Activated CD4-positive, alpha-beta T cell treated with anti-CD3 and anti-CD28 coated beads, Interleukin-2, amount 50 U/mL, for 4 hours (primary cell): ENCODE data around the gene PELO.
"Not testable (repeated sequence)": the region's sequence is repeated elsewhere in the genome, so short reads cannot be mapped to it uniquely, and the experiment has no call there.

Experiments
- DNase-seq, 2 experiments: peaks; one replicate each; pipeline ENCODE4 v3.0.0-alpha.2; 2020

The PELO gene

DNA sequence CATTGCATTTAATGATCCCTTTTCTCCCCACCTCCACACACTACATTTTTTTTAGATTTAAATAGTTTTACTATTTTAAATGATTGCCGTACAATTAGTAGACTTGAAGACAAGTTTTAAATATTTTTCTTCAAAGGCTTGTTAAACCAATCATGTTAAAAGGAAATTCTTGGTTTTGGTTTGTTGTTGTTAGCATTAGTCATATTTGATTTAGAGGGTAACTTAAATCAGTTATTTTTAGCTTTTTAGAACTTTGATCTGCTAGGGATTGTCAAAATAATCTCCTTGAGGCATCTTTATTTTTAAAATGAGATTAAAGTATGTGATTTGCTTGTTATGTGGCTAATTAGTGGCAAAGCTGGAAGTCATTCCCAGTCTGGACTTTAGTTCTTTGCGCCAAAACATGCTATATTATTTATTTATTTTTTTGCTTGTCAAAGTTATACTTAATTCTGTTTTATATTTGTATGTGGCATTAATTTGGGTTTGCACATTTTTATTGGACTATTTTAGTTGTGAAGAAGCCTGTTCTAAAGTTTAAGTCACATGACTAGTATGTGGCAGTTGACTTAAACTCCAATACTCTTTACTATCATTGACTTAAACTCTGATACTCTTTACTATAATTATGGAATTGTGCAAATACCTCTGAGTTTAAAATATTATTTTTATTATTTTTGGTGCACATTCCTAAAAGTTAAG is 14.7 kb downstream of the PELO start:
- DNase-seq = no peak

DNA sequence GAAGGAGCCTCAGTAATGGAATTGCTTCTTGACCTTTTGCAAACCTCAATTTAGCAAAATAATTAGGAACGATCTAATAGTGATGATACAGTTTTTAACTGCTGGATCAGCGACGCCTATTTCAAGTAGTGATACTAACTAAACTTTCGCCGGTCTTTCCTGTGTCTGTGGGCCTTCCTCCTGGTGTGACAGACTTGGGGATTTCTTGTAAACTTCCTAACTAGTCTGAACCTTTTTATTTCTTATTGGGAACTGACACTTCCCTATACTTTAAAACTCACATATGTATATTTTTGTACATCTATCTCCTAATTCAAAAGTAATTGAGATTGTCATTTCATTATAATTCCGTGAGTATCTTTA is 15.2 kb downstream of the PELO start:
- no peak for DNase-seq

DNA sequence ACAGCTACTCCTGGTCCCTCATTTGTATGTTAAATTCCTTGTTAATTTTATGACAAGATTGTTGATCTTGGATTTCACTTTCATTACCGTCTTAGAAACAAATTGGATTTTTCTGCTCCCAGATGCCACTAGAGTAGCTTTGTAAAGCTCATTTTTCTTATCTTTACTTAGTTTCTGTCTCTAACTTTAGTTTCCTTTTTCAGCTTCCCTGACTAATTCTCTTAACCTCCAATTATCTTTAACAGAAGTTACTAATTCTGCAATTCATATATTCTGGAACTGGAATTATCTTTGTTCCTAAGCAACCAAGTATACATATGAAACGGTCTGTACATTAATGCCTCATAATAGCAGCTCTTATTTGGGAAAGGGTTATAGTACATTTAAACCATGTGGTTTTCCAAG is 16.7 kb downstream of the PELO start:
- DNase-seq = no peak

DNA sequence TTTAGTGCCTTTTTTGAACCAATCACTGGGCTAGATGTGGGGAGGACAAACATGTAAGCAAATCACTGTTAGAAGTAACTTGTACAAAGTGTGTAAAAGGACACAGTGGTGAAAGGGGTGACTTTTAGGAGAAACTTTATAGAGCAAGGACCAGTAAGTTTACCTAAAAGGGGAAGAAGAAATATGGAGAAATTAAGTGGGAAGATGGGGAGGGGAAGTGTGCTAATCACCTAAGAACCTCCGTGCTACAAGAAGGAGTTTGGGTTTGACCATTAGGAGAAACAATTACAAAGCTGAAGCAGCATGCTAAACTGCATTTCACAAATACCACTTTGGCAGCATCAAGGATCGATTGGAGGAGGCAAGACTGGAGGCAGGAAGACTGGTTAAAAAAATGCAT is 17.3 kb downstream of the PELO start:
- no peak for DNase-seq

DNA sequence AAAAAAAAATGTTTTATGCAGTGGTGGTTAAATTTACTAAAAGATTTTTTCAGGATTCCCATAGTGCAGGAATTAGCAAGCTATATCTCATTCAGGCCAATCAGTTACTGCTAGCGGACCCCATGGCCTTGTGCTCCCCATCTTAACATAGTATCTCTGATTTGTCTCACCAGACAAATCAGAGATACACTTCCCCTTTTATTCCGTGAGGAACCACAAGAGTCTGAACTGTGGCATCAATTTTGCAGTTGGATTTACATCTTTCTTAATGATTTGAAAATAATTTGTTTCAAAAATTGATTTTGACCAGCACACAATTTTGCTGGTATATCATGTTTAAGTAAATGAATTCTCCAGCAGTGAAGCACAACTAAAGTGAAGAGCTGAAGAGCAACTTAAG is 17.9 kb downstream of the PELO start:
- DNase-seq = no peak

DNA sequence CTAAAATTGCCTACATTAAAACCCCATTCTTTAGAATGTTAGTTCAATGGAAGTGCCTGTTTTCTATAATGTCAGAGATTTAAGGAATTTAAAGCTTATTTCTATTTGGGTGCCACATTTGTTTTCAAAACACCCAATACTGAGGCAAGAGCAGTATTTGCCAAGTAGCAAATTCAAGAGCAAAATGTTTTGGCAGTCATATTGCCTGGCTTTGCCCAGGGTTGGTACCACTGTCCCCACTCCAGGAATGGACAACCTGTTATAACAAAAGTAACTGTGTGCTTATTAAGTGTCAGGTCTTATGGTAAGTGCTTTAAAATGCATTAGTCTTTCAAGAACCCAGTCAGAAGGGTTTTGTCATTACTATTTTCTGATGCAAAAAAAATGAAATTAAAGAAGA is 19.3 kb downstream of the PELO start:
- no peak for DNase-seq

DNA sequence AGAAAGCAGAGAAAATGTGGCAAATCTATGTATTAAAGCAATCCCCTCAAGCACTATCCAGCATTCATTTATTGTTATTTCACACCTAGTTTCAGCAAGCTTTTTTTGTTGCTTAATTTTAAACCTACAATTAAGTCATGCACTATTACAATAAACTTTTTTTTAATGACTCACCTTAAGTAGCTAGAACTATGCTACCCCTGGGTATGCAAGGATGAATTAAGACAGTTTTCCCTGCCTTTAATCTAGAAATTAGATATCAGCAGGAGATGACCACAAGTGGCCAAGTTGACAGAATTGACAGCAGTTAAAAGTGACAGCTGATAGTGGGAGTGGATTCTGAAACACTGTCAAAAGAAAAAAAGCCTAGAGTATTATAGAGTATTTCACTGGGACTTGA is 20.0 kb downstream of the PELO start:
- no peak for DNase-seq

DNA sequence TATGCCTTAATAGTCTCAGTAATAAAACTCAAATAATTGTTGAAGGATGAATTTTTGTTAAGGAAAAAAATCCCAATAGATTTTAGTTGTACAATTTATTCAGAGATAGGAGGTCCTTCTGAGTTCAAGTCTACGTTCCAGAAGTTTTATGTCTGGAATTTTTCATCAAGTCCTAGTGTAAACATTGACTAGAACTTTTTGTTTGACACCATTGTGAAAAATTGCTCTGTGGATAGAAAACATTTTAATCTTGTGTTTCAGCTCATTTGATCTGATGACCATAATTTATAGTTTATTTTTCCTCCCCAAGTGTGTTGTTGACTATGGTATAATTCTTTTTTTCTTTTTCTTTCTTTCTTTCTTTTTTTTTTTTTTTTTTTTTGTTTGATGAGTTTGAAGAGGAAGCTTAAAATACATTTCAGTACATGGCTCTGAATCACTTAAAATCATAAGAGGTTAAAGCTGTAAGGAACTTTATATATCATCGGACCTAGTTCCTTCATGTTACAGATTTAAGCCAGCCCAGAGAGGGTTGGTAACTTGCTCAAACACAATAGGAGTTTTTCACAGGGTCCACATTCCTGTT is 20.7 kb downstream of the PELO start:
- DNase-seq = no peak

DNA sequence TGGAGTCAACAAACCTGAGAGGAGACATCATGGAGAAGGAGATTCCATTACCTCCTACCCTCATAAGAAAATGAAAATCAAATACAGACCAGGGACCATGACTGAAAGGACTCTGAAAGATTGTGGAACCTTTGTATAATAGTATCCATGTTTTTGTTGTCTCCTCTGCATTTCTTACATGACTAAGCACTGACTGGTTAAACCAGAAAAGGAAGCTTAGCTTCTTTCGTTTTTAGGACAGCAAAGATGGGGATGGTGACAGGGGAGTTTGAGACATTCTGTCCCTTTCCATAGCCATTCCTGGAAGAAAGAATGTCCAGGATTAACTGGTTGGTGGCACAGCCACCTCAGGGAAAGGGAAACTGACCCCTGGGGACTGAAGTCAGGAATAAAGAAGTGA is 22.2 kb downstream of the PELO start:
- DNase-seq = no peak

DNA sequence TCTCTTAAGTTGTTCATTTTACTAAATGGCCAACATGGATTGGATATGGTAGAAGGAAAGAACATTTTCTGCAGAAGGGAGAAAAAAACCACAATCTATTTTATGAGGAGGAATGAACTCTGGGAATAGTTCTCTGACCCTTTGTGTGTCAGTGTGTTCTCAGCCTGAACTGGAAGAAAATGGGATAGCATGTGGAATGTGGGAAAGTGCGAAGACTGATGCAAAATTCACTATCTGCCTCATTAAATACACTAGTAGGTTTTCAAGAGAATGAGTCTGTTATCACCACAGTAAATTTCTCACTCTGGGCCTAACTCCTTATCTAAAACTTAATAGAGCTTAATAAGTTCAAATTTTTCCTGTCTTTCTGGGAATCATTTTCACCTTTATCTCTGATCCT is 22.7 kb downstream of the PELO start:
- no peak for DNase-seq

DNA sequence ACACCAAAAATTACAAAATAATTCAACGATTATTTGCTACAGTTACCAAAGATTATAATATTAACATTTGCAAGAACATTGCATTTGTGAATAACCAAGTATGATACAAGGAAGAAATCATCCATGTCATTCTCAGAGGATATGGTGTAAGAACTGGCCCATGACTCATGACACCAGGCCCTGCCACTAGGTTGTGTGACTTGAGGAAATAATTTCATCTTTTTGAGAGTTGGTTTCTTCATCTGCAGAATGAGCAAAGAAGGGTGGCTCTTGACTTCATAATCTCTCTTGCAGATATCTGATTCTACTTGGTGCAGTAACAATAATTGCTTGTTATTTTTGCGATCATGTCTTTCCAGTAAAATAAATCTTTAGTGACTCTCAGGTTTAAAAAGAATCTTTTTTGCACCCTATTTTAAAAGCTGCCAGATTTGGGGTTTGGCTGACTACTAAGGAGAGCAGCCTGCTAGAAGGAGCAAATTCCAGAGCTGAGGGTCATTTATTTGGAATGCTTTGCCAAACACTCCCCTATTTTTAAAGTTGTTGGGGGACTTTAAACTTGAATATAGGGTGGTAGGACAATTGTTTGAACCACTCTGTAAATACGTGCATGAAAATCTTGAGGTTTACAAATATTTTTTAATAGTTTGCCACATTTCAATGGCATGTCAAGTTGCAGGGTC is 23.5 kb downstream of the PELO start:
- DNase-seq = no peak

DNA sequence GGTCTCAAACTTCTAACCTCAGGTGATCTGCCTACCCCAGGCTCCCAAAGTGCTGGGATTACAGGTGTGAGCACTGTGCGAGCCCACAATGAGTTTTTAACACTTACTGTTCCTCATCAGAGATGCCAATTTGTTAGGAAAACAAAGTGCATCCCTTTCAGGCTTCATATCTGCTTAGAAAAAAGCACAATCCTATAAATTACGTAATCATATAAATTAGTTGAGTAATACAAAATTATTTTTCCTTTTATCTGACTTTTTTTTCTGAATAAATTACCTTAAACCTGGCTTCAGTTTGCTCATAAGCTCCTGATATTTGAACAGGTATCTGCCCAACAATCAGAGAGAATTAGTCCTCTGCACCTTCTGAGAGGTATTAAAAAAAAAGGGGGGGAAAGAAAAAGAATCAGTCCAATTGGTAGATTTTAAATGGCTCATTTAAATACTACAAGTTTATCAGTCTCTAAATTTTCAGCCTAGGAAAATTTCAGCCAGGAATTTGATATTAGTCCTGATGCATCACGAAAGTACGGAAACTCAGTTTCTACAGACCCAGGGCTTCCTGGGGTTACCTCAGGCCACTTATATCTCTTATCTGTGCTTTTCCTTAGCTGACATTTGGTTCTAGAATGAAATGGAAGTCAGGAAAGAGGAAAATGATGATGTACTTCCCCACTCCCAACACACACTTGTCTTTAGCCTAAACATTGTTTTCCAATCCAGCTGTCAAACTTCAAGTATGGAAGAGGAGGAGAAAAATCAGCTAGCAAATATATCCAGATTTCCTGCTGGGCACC is 26.8 kb downstream of the PELO start:
- DNase-seq = no peak

DNA sequence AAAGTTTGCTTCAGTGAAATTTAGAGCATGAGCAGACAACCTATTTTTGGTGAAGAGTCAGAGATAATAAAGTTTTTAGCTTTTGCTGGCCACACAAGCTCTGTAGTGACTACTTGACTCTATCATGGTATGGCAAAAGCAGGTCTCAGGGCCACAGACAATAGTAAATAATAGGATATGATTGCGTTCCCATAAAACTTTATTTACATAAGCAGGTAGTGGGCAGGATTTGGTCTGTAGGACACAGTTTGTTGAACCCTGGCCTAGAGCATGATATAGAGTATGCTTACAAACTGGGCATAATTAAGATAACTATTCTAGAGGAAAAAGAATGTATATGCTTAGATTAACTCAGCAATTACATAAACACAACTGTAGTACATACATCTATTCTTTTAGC is 30.1 kb downstream of the PELO start:
- no peak for DNase-seq

DNA sequence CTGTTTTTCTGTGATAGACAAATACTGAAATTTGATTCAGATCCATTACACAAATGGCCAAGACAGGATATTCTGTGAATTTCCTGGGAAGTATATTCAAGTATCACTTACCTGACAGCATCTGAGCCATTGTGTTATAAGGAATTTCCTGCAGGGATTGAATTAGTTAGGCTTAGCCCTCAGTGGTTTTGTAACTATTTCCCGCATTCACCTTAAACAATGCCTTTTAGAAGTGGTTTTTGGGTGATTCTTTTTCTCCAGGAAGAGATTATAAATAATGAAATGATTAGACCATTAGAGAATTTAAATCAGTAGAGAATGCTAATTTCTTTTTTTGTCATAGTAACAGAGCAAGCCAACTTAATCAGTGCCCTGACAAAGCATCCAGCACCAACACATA is 30.6 kb downstream of the PELO start:
- no peak for DNase-seq

DNA sequence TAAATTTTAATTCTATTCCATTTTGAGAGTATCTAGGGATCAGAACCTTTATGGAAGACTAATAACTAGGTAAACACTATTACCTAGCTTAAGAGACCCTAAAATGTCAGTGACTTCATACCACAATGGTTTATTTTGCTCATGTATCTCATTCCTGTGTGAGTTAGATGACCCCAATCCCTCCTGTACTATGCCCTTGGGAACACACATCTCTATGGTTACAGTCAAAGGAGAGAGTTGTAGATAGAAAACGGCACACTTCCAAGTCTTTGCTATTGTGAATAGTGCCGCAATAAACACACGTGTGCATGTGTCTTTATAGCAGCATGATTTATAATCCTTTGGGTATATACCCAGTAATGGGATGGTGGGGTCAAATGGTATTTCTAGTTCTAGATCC is 31.1 kb downstream of the PELO start:
- DNase-seq = not testable (repeated sequence)

DNA sequence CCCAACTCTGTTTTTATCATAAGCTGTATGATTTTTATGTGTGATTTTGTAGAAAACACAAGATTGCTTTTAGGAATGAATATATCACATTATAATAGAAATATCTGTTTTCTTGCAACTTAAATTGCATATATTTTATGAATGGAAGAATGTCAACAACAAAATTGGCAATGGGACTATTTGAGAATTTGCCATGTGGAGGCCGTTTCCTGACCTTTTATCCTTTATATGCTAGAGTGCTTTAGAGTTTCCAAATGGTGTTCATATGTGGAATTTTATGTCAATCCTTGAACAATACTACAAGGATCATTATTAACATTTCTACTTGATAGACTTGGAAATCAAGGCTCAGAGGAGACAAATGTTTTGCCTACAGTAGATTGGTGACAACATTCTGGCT is 34.2 kb downstream of the PELO start:
- DNase-seq = no peak

DNA sequence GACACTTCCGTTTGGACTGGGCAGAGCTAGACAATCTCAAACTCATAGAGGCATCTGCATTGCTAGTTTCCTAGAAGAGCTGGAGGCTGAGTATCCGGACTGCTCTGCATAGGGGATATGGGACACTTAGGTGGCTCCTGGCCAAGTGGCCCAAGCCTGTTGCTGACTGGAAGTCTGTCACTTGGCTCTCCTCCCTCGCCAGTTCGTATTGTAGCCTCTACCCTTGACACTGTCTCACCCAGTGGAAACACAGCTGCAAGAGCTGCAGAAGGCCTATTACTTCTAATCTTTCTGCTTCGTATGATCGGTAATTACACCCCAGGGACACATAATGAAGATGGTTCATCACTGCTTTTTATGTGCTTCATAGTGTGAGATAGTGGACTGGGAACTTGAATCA is 34.7 kb downstream of the PELO start:
- no peak for DNase-seq

DNA sequence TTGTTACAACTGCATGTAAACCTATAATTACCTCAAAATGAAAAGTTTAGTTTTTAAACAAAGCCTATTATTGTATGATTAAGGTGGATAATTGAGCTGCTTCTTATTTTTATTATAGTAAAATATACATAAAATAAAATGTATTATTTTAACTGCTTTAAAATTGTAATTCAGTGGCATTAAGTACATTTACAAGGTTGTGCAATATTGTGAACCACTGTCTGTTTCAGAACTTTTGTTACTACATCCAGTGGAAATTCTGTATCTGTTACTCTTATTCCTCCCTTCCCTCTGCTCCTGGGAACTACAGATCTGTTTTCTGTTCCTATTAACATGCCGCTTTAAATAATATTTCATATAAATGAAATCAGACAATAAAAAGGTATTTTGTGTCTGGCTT is 37.1 kb downstream of the PELO start:
- no peak for DNase-seq

DNA sequence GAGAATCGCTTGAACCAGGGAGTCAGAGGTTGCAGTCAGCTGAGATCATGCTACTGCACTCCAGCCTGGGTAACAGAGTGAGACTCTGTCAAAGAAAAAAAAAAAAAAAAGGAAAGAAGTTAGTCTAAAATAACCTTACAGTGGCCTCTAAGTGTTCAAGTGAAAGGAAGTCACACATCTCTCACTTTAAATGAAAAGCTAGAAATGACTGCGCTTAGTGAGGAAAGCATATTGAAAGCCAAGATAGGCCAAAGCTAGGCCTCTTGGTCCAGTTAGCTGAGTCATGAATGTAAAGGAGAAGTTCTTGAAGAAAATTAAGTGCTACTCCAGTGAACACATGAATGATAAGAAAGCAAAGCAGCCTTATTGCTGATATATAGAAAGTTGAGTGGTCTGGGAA is 38.1 kb downstream of the PELO start:
- DNase-seq = no peak

DNA sequence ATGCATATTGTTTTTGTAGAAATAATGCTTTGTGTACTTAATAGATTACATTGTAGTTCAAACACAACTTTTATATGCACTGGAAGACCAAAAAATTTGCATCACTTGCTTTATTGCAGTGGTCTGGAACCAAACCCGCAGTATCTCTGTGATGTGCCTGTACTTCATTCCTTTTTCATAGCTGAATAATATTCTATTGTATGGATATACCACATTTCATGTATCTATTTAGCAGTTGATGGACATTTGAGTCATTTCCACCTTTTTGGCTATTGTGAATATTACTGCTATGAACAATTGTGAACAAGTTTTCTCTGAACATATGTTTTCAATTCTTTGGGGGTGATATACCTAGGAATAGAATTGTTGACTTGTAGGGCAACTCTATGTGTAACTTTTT is 40.1 kb downstream of the PELO start:
- no peak for DNase-seq

DNA sequence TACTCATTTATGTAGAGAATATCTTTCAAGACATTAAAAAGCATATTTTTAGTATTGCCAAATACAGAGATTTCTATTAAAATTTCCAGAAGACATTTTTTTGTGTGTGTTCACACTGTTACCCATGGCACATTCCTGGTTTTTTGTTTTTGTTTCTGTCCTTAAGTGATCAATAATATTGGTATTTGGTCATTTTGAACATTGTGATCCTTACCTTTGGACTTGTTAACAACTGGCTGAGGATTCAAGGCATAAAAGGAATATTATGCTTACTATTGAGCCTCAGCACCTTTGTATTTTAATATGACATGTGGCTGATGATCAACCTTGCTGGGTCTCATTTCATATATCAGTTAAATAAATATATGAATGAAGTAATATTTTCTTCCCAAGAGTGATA is 41.9 kb downstream of the PELO start:
- DNase-seq = no peak

DNA sequence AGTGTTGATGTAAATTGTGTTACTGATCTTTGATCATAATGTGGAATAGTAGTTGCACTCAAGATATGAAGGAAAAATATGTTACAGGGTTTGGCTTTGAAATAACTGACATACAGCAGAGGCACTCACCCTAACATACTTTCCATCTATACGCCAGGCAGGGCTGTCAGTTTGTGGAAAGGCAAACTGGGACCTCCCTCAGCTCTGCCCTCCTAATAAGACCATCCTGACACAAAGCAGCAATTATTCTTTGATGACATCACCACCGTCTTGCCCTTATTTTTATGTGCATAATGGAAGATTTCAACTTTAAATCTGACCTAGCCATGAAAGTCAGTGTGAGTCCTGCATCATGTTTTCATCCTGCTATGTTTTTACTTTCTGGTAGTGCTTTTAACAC is 42.9 kb downstream of the PELO start:
- no peak for DNase-seq

DNA sequence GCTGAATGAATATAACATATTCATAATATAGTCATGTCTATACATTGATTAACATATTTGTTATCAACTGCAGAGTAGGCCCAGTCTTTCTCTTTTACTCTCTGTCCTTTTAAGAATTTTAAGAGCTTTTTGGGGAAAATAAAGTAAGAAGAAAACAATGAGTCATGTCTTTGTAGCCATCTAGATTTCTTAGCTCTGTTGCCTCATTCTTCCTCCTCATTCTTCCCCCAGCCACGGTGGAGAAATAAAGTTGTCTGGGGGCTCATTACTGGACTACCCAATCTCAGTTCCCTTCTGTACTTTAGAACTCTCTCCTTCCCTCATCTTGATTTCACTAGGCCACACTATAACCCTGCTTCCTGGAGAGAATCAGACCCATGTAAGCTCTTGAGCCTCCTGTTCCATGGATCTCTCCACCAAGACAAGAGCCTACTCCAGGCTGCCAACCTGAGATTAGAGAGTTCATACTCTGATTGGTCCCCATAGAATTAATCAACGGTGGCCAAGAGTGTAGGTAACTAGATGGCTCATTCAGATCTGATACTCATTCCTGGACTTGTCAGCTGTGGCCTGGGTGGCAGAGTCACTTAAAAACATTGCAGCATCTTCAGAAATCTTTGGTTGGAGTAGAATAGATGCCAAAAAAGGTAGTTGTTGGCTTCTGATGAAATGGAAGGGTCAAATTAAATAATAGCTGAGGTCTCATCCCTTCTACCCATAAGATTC is 44.2 kb downstream of the PELO start:
- no peak for DNase-seq
